Endothelial cell of umbilical vein (primary cell): Measurements from ENCODE around the gene GCNT2. TPM values are rescaled to one million over a fixed set of nuclear protein-coding genes. Genes with fewer than 3 reads are reported as not detected.

Experiments
- BruUV-seq: library from RNA; stranded (reverse); fragments of 400-500 nt; replicated peaks from 2 replicates; lab custom pipeline; 2021; lab: Mats Ljungman, UMichigan
- CTCF ChIA-PET: fragments of 300-600, 350-600 bp; sonication (Branson Sonifier 250); formaldehyde crosslinking; loops from one replicate; lab custom pipeline; 2021; ENCODE audit warnings: antibody characterized with exemption, inconsistent platforms; lab: Charles Lee
- POLR2A ChIA-PET: fragments of 300-600, 350-600 bp; sonication (Branson Sonifier 250); formaldehyde crosslinking; loops from one replicate; lab custom pipeline; 2021; ENCODE audit warnings: antibody characterized with exemption, inconsistent platforms; lab: Charles Lee
- DNase-seq: peaks from one replicate; pipeline ENCODE4 v3.0.0-alpha.2; 2011; ENCODE audit warnings: low read depth, low spot score
- FAIRE-seq: peaks from 2 replicates; lab custom pipeline; 2011; peaks lifted over from hg19 to GRCh38; lab: Jason Lieb, UNC
- H2AFZ ChIP-seq: 2 replicates; pipeline ENCODE4 v1.6.0; 2012; ENCODE audit warnings: low read depth, low read length, control low read depth, inconsistent platforms
- H3K27ac ChIP-seq: 2 replicates; pipeline ENCODE4 v1.5.1; 2011; ENCODE audit warnings: low read depth, mild to moderate bottlenecking, control low read depth, low read length, moderate library complexity; ENCODE audit not compliant: insufficient read depth
- H3K27me3 ChIP-seq, 2 experiments: 2 replicates each; pipeline versions ENCODE4 v1.6.0 to v1.6.1; 2011; ENCODE audit warnings: low read length in 2 of 2, mixed read lengths in 1 of 2; ENCODE audit not compliant: control insufficient read depth in 2 of 2, insufficient read depth in 2 of 2
- H3K36me3 ChIP-seq, 2 experiments: 2 replicates in 1 of 2; 3 replicates in 1 of 2; pipeline ENCODE4 v1.5.1; 2011; ENCODE audit warnings: low read length in 2 of 2, mild to moderate bottlenecking in 1 of 2, moderate library complexity in 1 of 2; ENCODE audit not compliant: control insufficient read depth in 2 of 2, insufficient read depth in 2 of 2; ENCODE audit errors: extremely low read depth in 1 of 2
- H3K4me1 ChIP-seq: 3 replicates; pipeline ENCODE4 v1.5.1; 2011; ENCODE audit warnings: mild to moderate bottlenecking, low read length; ENCODE audit not compliant: control insufficient read depth, insufficient read depth; ENCODE audit errors: extremely low read depth
- H3K4me2 ChIP-seq: 2 replicates; pipeline ENCODE4 v1.6.1; 2011; ENCODE audit warnings: low read length, control low read depth, mixed read lengths; ENCODE audit not compliant: insufficient read depth
- H3K4me3 ChIP-seq, 3 experiments: fragments of 200-600 bp in 1 of 3; sonication (generic), shearing (Covaris generic) in 1 of 3; replicated peaks in 1 of 3; 2 replicates each; pipeline ENCODE4 v1.5.1; 2011 to 2016; ENCODE audit warnings: control low read depth in 3 of 3, low read length in 3 of 3, mild to moderate bottlenecking in 2 of 3, inconsistent platforms in 1 of 3, low read depth in 1 of 3, moderate library complexity in 1 of 3; ENCODE audit not compliant: insufficient read depth in 1 of 3
- H3K79me2 ChIP-seq: 2 replicates; pipeline ENCODE4 v1.6.0; 2012; ENCODE audit warnings: low read length, inconsistent platforms; ENCODE audit not compliant: control insufficient read depth, insufficient read depth
- H3K9ac ChIP-seq: replicated peaks from 2 replicates; pipeline ENCODE3; 2011; ENCODE audit warnings: low read length, control low read depth; ENCODE audit not compliant: insufficient read depth; ENCODE audit errors: extremely low read depth
- H3K9me1 ChIP-seq: replicated peaks from 3 replicates; pipeline ENCODE4 v1.6.0; 2011; ENCODE audit warnings: mild to moderate bottlenecking, low read length; ENCODE audit not compliant: control insufficient read depth, insufficient read depth; ENCODE audit errors: extremely low read depth
- H3K9me3 ChIP-seq: replicated peaks from 2 replicates; pipeline ENCODE4 v1.5.1; 2012; ENCODE audit warnings: low read length, inconsistent platforms; ENCODE audit not compliant: control insufficient read depth, insufficient read depth
- H4K20me1 ChIP-seq: replicated peaks from 2 replicates; pipeline ENCODE3; 2011; ENCODE audit warnings: mild to moderate bottlenecking, low read length; ENCODE audit not compliant: control insufficient read depth, insufficient read depth; ENCODE audit errors: extremely low read depth
- EZH2 ChIP-seq: IDR thresholded peaks from 2 replicates; pipeline ENCODE4 v1.6.1; 2012; ENCODE audit warnings: borderline replicate concordance, low read depth, mild to moderate bottlenecking, moderate library complexity, low read length, inconsistent platforms; ENCODE audit not compliant: severe bottlenecking
- POLR2A ChIP-seq: IDR thresholded peaks from 2 replicates; pipeline ENCODE4 v1.6.1; 2012; ENCODE audit warnings: low read depth, mild to moderate bottlenecking, control low read depth, low read length
- dilution Hi-C: fragments of 300-500 bp; cut with MboI; formaldehyde crosslinking; loops from one replicate; pipeline ENCODE4 v1.15.0; 2019; ENCODE audit warnings: low sequenced_read_pairs; ENCODE audit not compliant: extremely low pct_ligation_motif_present
- intact Hi-C: fragments of 100-400 bp; cut with micrococcal nuclease; formaldehyde crosslinking; loops from one replicate; pipeline ENCODE4 v1.10.0; 2022
- polyA plus RNA-seq, 4 experiments: library from polyadenylated mRNA; depleted of rRNA in 3 of 4; stranded (reverse) in 3 of 4; unstranded in 1 of 4; fragments of >200 nt; gene quantifications; 2 replicates each; pipeline versions ENCODE4 v1.2.1 to v1.2.3, GENCODE V29; 2011 to 2012; ENCODE audit warnings: missing spikeins in 1 of 4
- small RNA-seq: library from RNA; depleted of rRNA; stranded (forward); fragments of <200 nt; gene quantifications from one replicate; pipeline ENCODE3, GENCODE V24; 2012; ENCODE audit warnings: low replicate concordance, low read depth; ENCODE audit not compliant: insufficient read depth, insufficient read length
- total RNA-seq: library from RNA; stranded (reverse); gene quantifications from 2 replicates; pipeline ENCODE4 v1.2.3, GENCODE V29; 2021

The GCNT2 gene
- total and polyA plus RNA-seq, 2 donors (not counting 3 experiments of a cell fraction or from before 2014, with no cell fraction given): 3.8 to 10.9 TPM

DNA sequence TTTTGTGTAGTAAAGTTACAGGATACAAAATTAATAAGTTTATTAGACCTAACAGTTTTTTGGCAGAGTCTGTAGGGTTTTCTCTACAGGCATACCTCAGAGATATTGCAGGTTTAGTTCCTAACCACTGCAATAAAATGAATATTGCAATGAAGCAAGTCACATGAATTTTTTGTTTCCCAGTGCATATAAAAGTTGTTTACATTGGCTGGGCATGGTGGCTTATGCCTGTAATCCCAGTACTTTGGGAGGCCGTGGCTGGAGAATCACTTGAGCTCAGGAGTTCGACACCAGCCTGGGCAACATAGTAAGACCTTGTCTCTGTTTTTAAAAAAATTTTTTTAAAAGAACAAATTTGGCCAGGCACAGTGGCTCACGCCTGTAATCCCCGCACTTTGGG, 157.3 kb downstream of the GCNT2 start:
- no peaks in the 10 kb centered on the region for H3K9me3 ChIP-seq
- DNase-seq (no peak), FAIRE-seq (no peak)
- no peak overlapping the region for H2AFZ ChIP-seq
- no peak overlapping the region for H3K9ac ChIP-seq
- H3K4me2 ChIP-seq: no peak overlapping the region
- no peaks in the 10 kb centered on the region for H3K9me1 ChIP-seq
- no peak overlapping the region for H3K4me3 ChIP-seq
- no peaks in the 10 kb centered on the region for H3K27me3 ChIP-seq
- no peak overlapping the region for H3K27ac ChIP-seq
- intact Hi-C loops (no loop called here), dilution Hi-C loops (no loop called here)
- POLR2A ChIA-PET: no interaction called here
- no peaks in the 10 kb centered on the region for H4K20me1 ChIP-seq
- H3K36me3 ChIP-seq: no peaks in the 10 kb centered on the region
- BruUV-seq: no TSS peak
- H3K79me2 ChIP-seq: no peaks in the 10 kb centered on the region
- H3K4me1 ChIP-seq: no peaks in the 10 kb centered on the region
- CTCF ChIA-PET: interaction anchor here (1.1 kb wide), 1 partner anchor 10 kb away, joined by 3 read pairs; no protein-coding TSS in a partner anchor
- TF ChIP-seq EZH2 (no peak), POLR2A (no peak)

Small RNAs within 50 kb of the gene (small RNA-seq; reads per million reads assigned to genes)
- not detected for gene RF00019

Other genes starting within 250 kb of the GCNT2 start
- not detected in 2 replicates for gene TFAP2A, start 106.3 kb upstream of the GCNT2 start, total RNA-seq
- 0.06 and 0.11 TPM in 2 replicates for gene TFAP2A, start 106.3 kb upstream of the GCNT2 start, polyA plus RNA-seq
- not detected in 2 replicates for gene C6orf52, start 173.3 kb downstream of the GCNT2 start, total RNA-seq
- gene C6orf52, start 173.3 kb downstream of the GCNT2 start, polyA plus RNA-seq: 0.27 and 0.54 TPM in 2 replicates
- 20.6 and 20.9 TPM in 2 replicates for gene PAK1IP1, start 173.6 kb downstream of the GCNT2 start, total RNA-seq
- 7.6 and 10.6 TPM in 2 replicates for gene PAK1IP1, start 173.6 kb downstream of the GCNT2 start, polyA plus RNA-seq
- 68.0 and 89.3 TPM in 2 replicates for gene TMEM14C, start 201.7 kb downstream of the GCNT2 start, total RNA-seq
- gene TMEM14C, start 201.7 kb downstream of the GCNT2 start, polyA plus RNA-seq: 137 and 146 TPM in 2 replicates
- 54.6 and 58.2 TPM in 2 replicates for gene TMEM14B, start 226.5 kb downstream of the GCNT2 start, total RNA-seq
- 56.9 and 73.1 TPM in 2 replicates for gene TMEM14B, start 226.5 kb downstream of the GCNT2 start, polyA plus RNA-seq